Heart right ventricle (tissue), 16 donors: Measurements from ENCODE around the gene PGBD5. TPM values are rescaled to one million over a fixed set of nuclear protein-coding genes. Genes with fewer than 3 reads are reported as not detected.

ENCODE experiments used
- ATAC-seq, 8 donors: fragments of 200-7000 bp; cut with Tn5 transposase; one replicate each; pipeline ENCODE4 v1.9.1; 2020; ENCODE audit warnings: mild to moderate bottlenecking in 8 of 8, moderate library complexity in 8 of 8, moderate number of reproducible peaks in 1 of 8
- DNase-seq, 2 donors: peaks; one replicate each; pipeline ENCODE4 v3.0.0-alpha.2; 2020
- H3K27ac ChIP-seq, 10 donors: fragments of 200-600 bp; sonication (generic) in 2 of 10; one replicate each; pipeline versions ENCODE4 v1.5.0 to v1.8.0; 2020 to 2022; ENCODE audit warnings: mild to moderate bottlenecking in 3 of 10
- H3K27me3 ChIP-seq, 7 donors: fragments of 200-600 bp; one replicate each; pipeline ENCODE4 v1.8.0; 2021 to 2022; ENCODE audit warnings: mild to moderate bottlenecking in 2 of 7
- H3K36me3 ChIP-seq, 9 donors: fragments of 200-600 bp; sonication (generic) in 1 of 9; one replicate each; pipeline versions ENCODE4 v1.5.0 to v1.8.0; 2020 to 2022; ENCODE audit warnings: mild to moderate bottlenecking in 2 of 9
- H3K4me1 ChIP-seq, 9 donors: fragments of 200-600 bp; sonication (generic) in 1 of 9; one replicate each; pipeline versions ENCODE4 v1.5.0 to v1.8.0; 2020 to 2022; ENCODE audit warnings: mild to moderate bottlenecking in 4 of 9
- H3K4me3 ChIP-seq, 10 donors: fragments of 200-600 bp; sonication (generic) in 2 of 10; one replicate each; pipeline versions ENCODE4 v1.5.0 to v1.8.0; 2020 to 2022; ENCODE audit warnings: mild to moderate bottlenecking in 7 of 10, moderate library complexity in 2 of 10
- H3K9me3 ChIP-seq, 11 donors: fragments of 200-600 bp in 10 of 11; sonication (generic) in 2 of 11; one replicate each; pipeline versions ENCODE4 v1.5.0 to v1.8.0; 2013 to 2022; ENCODE audit warnings: mild to moderate bottlenecking in 2 of 11, control low read depth in 1 of 11, moderate library complexity in 1 of 11
- CTCF ChIP-seq, 9 donors: fragments of 200-600 bp; sonication (generic) in 2 of 9; IDR thresholded peaks; one replicate each; pipeline versions ENCODE4 v1.5.0 to v1.8.0; 2021 to 2022; ENCODE audit warnings: antibody characterized with exemption in 9 of 9, mild to moderate bottlenecking in 5 of 9, moderate library complexity in 1 of 9
- WGBS, 2 donors: extraction: QIAGEN DNeasy Blood & Tissue Kit; methylation state at CpG; one replicate each; pipeline ENCODE4 v1.1.7; 2013; ENCODE audit warnings: inconsistent platforms in 1 of 2; 5-methylcytosine and 5-hydroxymethylcytosine counted together
- intact Hi-C, 10 donors: fragments of 100-400 bp; cut with DNase I; formaldehyde crosslinking; loops; one replicate each; pipeline versions ENCODE4 v1.11.1 to v1.14.2; 2022
- polyA plus RNA-seq, 2 donors: library from polyadenylated mRNA; stranded (reverse); fragments of 200-250 nt; gene quantifications; one replicate each; pipeline ENCODE4 v1.2.3, GENCODE V29; 2013
- total RNA-seq, 10 donors: library from RNA; stranded (reverse); fragmentation: NEBNext Ultra II Directional in 3 of 10; extraction: Animal tissue kit (Norgen Biotek cat#: 25700) in 3 of 10; gene quantifications; one replicate each; pipeline versions ENCODE4 v1.2.1 to v1.2.4, GENCODE V29; 2021 to 2023
- donor health status: Arrhythmogenic right ventricular cardiomyopathy.
- donor health status: ischemic (EF 13 %, LVEDD 7.1; RV severe dilation, severe dysfunction).
- donor health status: healthy with polysubstance abuse.
- donor health status: DM: no; HTN: yes; CAD: no.
- donor health status: DM: no; HTN: no; CAD: no.
- donor health status: ischemic (EF 25% LVEDD 6.9; RV normal size, moderate dysfunction).
- donor health status: ischemic (EF 25% LVEDD 5.7; RV mildly dilated, moderate dysfunction).
- donor health status: healthy.
- donor health status: DM: yes; HTN: yes; CAD: no.
- donor health status: Ischemic cardiomyopathy.
- donor health status: ischemic (EF 35%, LVEDD 5.7; RV mildly dilated, moderate dysfunction).
- donor health status: nonischemic (EF 11% LVEDD 7.7; RV severe dilation, severe dysfunction).
- donor health status: DM: yes; HTN: yes; CAD: no.
- donor health status: PGD.
- donor health status: ischemic (EF 29% LVEDD 5.4; RV normal size, mild dysfunction).
- donor health status: nonischemic (EF 23%, LVEDD 6.1; RV moderate dilation, normal function).

Gene PGBD5
- total and polyA plus RNA-seq, 12 donors, result 0.52 to 11.4 (median 7.9) TPM

- ATAC-seq, result no peak
- Histone ChIP-seq H3K9me3 (no peaks in the 10 kb centered on the region), H3K36me3 (no peaks in the 10 kb centered on the region), H3K4me3 (no peak overlapping the region), H3K4me1 (peaks cover 0 to 6% (median 0%) of the 10 kb centered on the region in 9 donors), H3K27ac (no peak overlapping the region), H3K27me3 (peaks cover 0 to 10% (median 0%) of the 10 kb centered on the region in 7 donors)
- intact Hi-C loops, result no loop called here
- TF ChIP-seq CTCF (IDR thresholded peaks at IDR 0.05), result no peak
- WGBS, 2 donors, result 89 to 94% methylated on average over 10 of the region's 10 CpGs
- no peak for DNase-seq
Observed at GRCh38 chr1:230396966-230397365, 29.2 kb downstream of the PGBD5 start.

GRCh38 chr1:230395932-230396331 is 30.2 kb downstream of the PGBD5 start:
- H3K27me3 ChIP-seq, result peaks cover 0 to 10% (median 0%) of the 10 kb centered on the region in 7 donors
- H3K9me3 ChIP-seq, result no peaks in the 10 kb centered on the region
- DNase-seq (no peak), ATAC-seq (no peak)
- TF ChIP-seq CTCF (IDR thresholded peaks at IDR 0.05), result no peak
- no peak overlapping the region for H3K4me3 ChIP-seq
- 74 to 86% methylated on average over 1 of the region's 1 CpG for WGBS, 2 donors
- H3K4me1 ChIP-seq, result peaks cover 0 to 8% (median 0%) of the 10 kb centered on the region in 9 donors
- H3K36me3 ChIP-seq, result no peaks in the 10 kb centered on the region
- H3K27ac ChIP-seq, result no peak overlapping the region
- intact Hi-C loops, result no loop called here

- DNase-seq (no peak), ATAC-seq (no peak)
- no peak for TF ChIP-seq CTCF (IDR thresholded peaks at IDR 0.05)
- no peaks in the 10 kb centered on the region for H3K9me3 ChIP-seq
- peaks cover 0 to 8% (median 0%) of the 10 kb centered on the region in 9 donors for H3K4me1 ChIP-seq
- H3K27me3 ChIP-seq, result peaks cover 0 to 10% (median 0%) of the 10 kb centered on the region in 7 donors
- H3K4me3 ChIP-seq, result no peak overlapping the region
- intact Hi-C loops, result no loop called here
- H3K36me3 ChIP-seq, result no peaks in the 10 kb centered on the region
- H3K27ac ChIP-seq, result no peak overlapping the region
- WGBS, 2 donors, result 87 to 92% methylated on average over 8 of the region's 8 CpGs
Observed at GRCh38 chr1:230394741-230395140, 31.4 kb downstream of the PGBD5 start.

GRCh38 chr1:230394134-230394533 is 32.0 kb downstream of the PGBD5 start:
- Histone ChIP-seq H3K9me3 (no peaks in the 10 kb centered on the region), H3K27ac (no peak overlapping the region), H3K4me3 (no peak overlapping the region), H3K27me3 (peaks cover 0 to 10% (median 0%) of the 10 kb centered on the region in 7 donors), H3K4me1 (peaks cover 0 to 8% (median 0%) of the 10 kb centered on the region in 9 donors), H3K36me3 (no peaks in the 10 kb centered on the region)
- ATAC-seq, result no peak
- no peak for DNase-seq
- TF ChIP-seq CTCF (IDR thresholded peaks at IDR 0.05), result no peak
- intact Hi-C loops, result no loop called here
- WGBS, 2 donors, result 75 to 81% methylated on average over 7 of the region's 7 CpGs
